Measurements from ENCODE around the gene CT45A3.
A peak's percentile ranks its signal among the peaks of the same experiment; 100 is the strongest.
"Not testable (repeated sequence)": the region's sequence is repeated elsewhere in the genome, so short reads cannot be mapped to it uniquely, and the experiment has no call there.

CT45A3 gene

GRCh38 chrX:135768091-135768490, at the start of gene CT45A3:
Gene CT45A3, minus strand, starts transcription at chrX:135768191. Its CDS starts 3,747 bp downstream, at chrX:135764444.
- H3K36me3 Mint-ChIP-seq (ENCODE audit: low read depth); H3K4me1 Mint-ChIP-seq (ENCODE audit: low read depth); H3K27ac Mint-ChIP-seq; intact Hi-C loops (cut with micrococcal nuclease); H3K9me3 Mint-ChIP-seq; H3K4me3 Mint-ChIP-seq; H3K27me3 Mint-ChIP-seq: not testable (repeated sequence)

GRCh38 chrX:135802687-135803086, 34.7 kb upstream of the CT45A3 start, which contains the start of gene CT45A6:
Gene CT45A6, minus strand, starts transcription at chrX:135802787. Its CDS starts 3,794 bp downstream, at chrX:135798993.
- H3K27ac Mint-ChIP-seq; H3K27me3 Mint-ChIP-seq; intact Hi-C loops (cut with micrococcal nuclease); H3K4me1 Mint-ChIP-seq (ENCODE audit: low read depth); H3K36me3 Mint-ChIP-seq (ENCODE audit: low read depth); H3K9me3 Mint-ChIP-seq; H3K4me3 Mint-ChIP-seq: not testable (repeated sequence)

GRCh38 chrX:135785403-135785802, 17.4 kb upstream of the CT45A3 start, which contains the start of gene CT45A5:
Gene CT45A5, minus strand, starts transcription at chrX:135785503. Its CDS starts 3,774 bp downstream, at chrX:135781729.
- H3K4me3 Mint-ChIP-seq; H3K4me1 Mint-ChIP-seq (ENCODE audit: low read depth); H3K27me3 Mint-ChIP-seq; intact Hi-C loops (cut with micrococcal nuclease); H3K27ac Mint-ChIP-seq; H3K9me3 Mint-ChIP-seq; H3K36me3 Mint-ChIP-seq (ENCODE audit: low read depth): not testable (repeated sequence)

GRCh38 chrX:135744739-135745138, 23.3 kb downstream of the CT45A3 start:
- H3K4me1 Mint-ChIP-seq (ENCODE audit: low read depth); H3K36me3 Mint-ChIP-seq (ENCODE audit: low read depth); H3K4me3 Mint-ChIP-seq; H3K27ac Mint-ChIP-seq; intact Hi-C loops (cut with micrococcal nuclease); H3K27me3 Mint-ChIP-seq; H3K9me3 Mint-ChIP-seq: not testable (repeated sequence)

- H3K9me3 Mint-ChIP-seq: no peaks in the 10 kb centered on the region
- no peak overlapping the region for H3K4me3 Mint-ChIP-seq
- no peaks in the 10 kb centered on the region for H3K36me3 Mint-ChIP-seq (ENCODE audit: low read depth)
- no peaks in the 10 kb centered on the region for H3K4me1 Mint-ChIP-seq (ENCODE audit: low read depth)
- H3K27ac Mint-ChIP-seq: no peak overlapping the region
- peaks cover 4% of the 10 kb centered on the region for H3K27me3 Mint-ChIP-seq
- intact Hi-C loops (cut with micrococcal nuclease): no loop called here
Measured at GRCh38 chrX:135741192-135741715, 26.7 kb downstream of the CT45A3 start.

GRCh38 chrX:135740681-135741149, 27.3 kb downstream of the CT45A3 start:
- H3K9me3 Mint-ChIP-seq: no peaks in the 10 kb centered on the region
- peak overlapping the region; percentile 52 for H3K4me3 Mint-ChIP-seq

GRCh38 chrX:135737366-135738071, 30.5 kb downstream of the CT45A3 start:
- intact Hi-C loops (cut with micrococcal nuclease): no loop called here
- Mint-ChIP-seq H3K27me3 (peaks cover 4% of the 10 kb centered on the region), H3K4me1 (ENCODE audit: low read depth) (no peaks in the 10 kb centered on the region), H3K36me3 (ENCODE audit: low read depth) (no peaks in the 10 kb centered on the region), H3K9me3 (no peaks in the 10 kb centered on the region), H3K27ac (no peak overlapping the region), H3K4me3 (no peak overlapping the region)

More at GRCh38 chrX:135740681-135741149, 27.3 kb downstream of the CT45A3 start:
- H3K27ac Mint-ChIP-seq: no peak overlapping the region
- intact Hi-C loops (cut with micrococcal nuclease): no loop called here
- no peaks in the 10 kb centered on the region for H3K4me1 Mint-ChIP-seq (ENCODE audit: low read depth)
- H3K27me3 Mint-ChIP-seq: peaks cover 4% of the 10 kb centered on the region
- no peaks in the 10 kb centered on the region for H3K36me3 Mint-ChIP-seq (ENCODE audit: low read depth)

- H3K4me3 Mint-ChIP-seq; H3K4me1 Mint-ChIP-seq (ENCODE audit: low read depth); H3K27me3 Mint-ChIP-seq; H3K36me3 Mint-ChIP-seq (ENCODE audit: low read depth); H3K9me3 Mint-ChIP-seq; intact Hi-C loops (cut with micrococcal nuclease); H3K27ac Mint-ChIP-seq: not testable (repeated sequence)
Measured at GRCh38 chrX:135734666-135735065, 33.3 kb downstream of the CT45A3 start.

GRCh38 chrX:135713795-135714194, 54.2 kb downstream of the CT45A3 start:
- no peak overlapping the region for H3K4me3 Mint-ChIP-seq
- H3K4me1 Mint-ChIP-seq (ENCODE audit: low read depth): no peaks in the 10 kb centered on the region
- intact Hi-C loops (cut with micrococcal nuclease): no loop called here

GRCh38 chrX:135713183-135713689, 54.8 kb downstream of the CT45A3 start, which contains the start of gene CT45A1:
Gene CT45A1, plus strand, starts transcription at chrX:135713639. Its CDS starts 5,302 bp downstream, at chrX:135718941.
- H3K36me3 Mint-ChIP-seq (ENCODE audit: low read depth); H3K9me3 Mint-ChIP-seq; H3K27me3 Mint-ChIP-seq; H3K4me3 Mint-ChIP-seq; intact Hi-C loops (cut with micrococcal nuclease); H3K27ac Mint-ChIP-seq; H3K4me1 Mint-ChIP-seq (ENCODE audit: low read depth): not testable (repeated sequence)

More at GRCh38 chrX:135713795-135714194, 54.2 kb downstream of the CT45A3 start:
- Mint-ChIP-seq H3K27ac (no peak overlapping the region), H3K36me3 (ENCODE audit: low read depth) (no peaks in the 10 kb centered on the region), H3K27me3 (no peaks in the 10 kb centered on the region), H3K9me3 (no peaks in the 10 kb centered on the region)

All from dendritic cell treated with granulocyte-macrophage colony-stimulating factor and Interleukin-4, amounts not matched to agents 40 ng/mL and 50 ng/mL, for 4 days (primary cell).